C4-2B (cell line): ENCODE measurements around the gene GNG4.
A peak's percentile ranks its signal among the peaks of the same experiment; 100 is the strongest.
"Not testable (repeated sequence)": the region's sequence is repeated elsewhere in the genome, so short reads cannot be mapped to it uniquely, and the experiment has no call there.

Experiments
- H3K27ac ChIP-seq: fragments of 450-650 bp; 2 replicates; pipeline ENCODE4 v1.5.1; 2017
- ZFX ChIP-seq: fragments of 450-650 bp; IDR thresholded peaks from 2 replicates; pipeline ENCODE4 v1.6.1; 2017
- TF ChIP-seq, protein P1 (sequence below): fragments of 450-650 bp; conservative IDR thresholded peaks from 2 replicates; pipeline ENCODE4 v1.5.1; 2017; ENCODE audit warnings: mild to moderate bottlenecking

The GNG4 gene

DNA sequence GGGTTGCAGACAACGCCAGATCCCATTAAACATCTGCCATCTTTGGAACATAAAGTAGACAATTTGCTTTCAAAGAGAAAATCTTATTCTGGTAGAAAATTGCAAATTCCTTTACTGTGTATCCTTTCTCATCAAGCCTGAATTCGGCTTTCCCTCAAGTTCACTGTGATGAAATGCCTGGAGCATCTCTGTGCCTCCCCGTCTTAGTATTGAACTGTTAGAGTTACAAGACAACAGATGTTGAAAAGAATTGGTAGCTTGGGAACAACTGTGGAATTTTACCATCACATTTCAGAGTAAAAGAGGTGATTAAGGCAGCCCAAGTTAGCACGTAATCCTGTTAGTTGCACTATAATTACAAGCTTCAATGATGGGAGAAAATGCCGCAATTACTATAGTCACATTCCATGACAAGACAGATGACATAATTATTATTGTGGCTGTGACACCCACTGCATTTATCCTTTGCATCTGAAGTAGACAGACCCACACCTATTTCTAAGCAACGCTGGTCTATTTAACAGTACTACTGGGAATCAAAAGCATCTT, 90.9 kb downstream of the GNG4 start:
- TF ChIP-seq, protein P1, sequence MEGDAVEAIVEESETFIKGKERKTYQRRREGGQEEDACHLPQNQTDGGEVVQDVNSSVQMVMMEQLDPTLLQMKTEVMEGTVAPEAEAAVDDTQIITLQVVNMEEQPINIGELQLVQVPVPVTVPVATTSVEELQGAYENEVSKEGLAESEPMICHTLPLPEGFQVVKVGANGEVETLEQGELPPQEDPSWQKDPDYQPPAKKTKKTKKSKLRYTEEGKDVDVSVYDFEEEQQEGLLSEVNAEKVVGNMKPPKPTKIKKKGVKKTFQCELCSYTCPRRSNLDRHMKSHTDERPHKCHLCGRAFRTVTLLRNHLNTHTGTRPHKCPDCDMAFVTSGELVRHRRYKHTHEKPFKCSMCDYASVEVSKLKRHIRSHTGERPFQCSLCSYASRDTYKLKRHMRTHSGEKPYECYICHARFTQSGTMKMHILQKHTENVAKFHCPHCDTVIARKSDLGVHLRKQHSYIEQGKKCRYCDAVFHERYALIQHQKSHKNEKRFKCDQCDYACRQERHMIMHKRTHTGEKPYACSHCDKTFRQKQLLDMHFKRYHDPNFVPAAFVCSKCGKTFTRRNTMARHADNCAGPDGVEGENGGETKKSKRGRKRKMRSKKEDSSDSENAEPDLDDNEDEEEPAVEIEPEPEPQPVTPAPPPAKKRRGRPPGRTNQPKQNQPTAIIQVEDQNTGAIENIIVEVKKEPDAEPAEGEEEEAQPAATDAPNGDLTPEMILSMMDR, result no peak
- TF ChIP-seq ZFX, result no peak
- no peak overlapping the region for H3K27ac ChIP-seq

DNA sequence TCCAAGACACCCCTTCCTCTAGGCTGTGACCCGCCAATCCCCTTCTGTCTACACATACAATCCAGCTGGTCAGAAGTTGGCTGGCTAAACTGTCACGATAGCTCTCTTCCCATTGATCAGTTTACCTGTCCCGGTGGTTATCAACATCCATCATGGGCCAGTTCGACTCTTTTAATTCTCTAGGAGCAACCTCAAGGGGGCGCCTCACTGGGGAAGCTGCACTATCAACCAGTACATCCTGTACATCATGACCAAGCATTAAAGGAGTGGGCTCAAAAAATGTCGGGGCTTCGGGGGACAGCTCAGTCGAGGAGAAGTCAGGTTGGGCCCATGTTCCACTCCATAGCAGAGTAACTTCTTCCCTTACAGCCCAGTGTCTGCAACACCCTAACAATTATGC, 92.1 kb downstream of the GNG4 start:
- TF ChIP-seq, protein P1, result peak; percentile 40
- TF ChIP-seq ZFX, result no peak
- no peak overlapping the region for H3K27ac ChIP-seq

DNA sequence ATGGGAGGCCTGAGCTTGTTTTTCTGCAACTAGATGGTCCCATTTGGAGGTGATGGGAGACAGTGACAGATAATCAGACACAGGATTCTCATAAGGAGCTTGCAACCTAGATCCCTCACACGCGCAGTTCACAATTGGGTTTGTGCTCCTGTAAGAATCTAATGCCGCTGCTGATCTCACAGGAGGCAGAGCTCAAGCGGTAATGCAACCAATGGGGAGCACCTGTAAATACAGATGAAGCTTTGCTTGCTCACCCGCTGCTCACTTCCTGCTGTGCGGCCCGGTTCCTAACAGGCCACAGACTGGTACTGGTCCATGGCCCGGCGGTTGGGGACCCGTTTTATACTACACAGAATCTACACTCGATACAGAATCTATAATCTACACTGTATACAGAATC, 92.8 kb downstream of the GNG4 start:
- no peak for TF ChIP-seq ZFX
- TF ChIP-seq, protein P1, result no peak
- no peak overlapping the region for H3K27ac ChIP-seq

DNA sequence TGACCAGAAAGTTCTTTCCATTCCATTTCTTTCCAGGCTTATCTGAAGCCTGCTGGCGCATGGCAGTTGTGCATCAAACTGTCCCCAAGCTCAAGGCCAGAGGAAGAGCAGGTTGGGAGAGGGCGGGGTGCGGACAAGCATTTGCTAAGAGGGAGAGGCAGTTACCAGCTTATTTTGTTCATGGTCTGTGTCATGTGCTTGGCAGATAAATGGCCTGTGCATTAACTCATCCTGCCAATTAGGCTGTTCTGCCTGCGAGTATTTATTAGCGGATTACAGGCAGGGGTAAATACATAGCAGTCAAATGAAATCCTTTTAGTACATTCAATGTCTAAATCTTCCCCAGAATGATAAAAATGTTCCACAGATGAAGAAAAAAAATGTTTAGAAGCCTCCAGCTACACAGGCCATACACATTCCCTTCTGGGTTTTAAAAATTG, 96.5 kb downstream of the GNG4 start:
- no peak overlapping the region for H3K27ac ChIP-seq
- TF ChIP-seq, protein P1, result no peak
- no peak for TF ChIP-seq ZFX

DNA sequence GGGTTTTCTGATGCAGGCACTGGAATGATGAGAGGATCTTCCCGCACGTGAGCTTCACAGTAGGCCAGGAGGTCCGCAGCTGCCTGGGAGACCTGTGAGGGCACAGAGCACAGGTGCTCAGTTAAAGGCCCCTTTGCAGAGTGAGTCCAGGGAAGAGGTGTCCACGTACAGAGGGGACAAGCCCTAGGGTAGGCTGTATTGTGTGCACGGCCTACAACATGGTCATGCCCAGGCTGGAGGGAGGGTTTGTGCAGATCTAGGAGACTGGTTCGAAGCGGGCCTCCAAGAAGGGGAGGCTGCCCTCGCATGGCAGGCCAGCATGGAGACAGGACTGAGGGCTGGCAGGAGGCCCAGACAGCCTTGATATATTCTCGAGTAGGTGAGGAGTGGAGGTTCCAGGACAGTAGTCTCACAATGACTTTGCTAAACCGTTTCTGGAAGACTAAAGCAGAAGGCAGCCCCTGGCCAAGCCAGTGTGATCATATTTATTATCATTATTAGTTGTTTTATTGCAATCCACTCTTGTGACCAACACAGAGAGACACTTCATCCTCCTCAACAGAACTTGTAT, 97.4 kb downstream of the GNG4 start:
- no peak for TF ChIP-seq ZFX
- TF ChIP-seq, protein P1, result no peak
- no peak overlapping the region for H3K27ac ChIP-seq

DNA sequence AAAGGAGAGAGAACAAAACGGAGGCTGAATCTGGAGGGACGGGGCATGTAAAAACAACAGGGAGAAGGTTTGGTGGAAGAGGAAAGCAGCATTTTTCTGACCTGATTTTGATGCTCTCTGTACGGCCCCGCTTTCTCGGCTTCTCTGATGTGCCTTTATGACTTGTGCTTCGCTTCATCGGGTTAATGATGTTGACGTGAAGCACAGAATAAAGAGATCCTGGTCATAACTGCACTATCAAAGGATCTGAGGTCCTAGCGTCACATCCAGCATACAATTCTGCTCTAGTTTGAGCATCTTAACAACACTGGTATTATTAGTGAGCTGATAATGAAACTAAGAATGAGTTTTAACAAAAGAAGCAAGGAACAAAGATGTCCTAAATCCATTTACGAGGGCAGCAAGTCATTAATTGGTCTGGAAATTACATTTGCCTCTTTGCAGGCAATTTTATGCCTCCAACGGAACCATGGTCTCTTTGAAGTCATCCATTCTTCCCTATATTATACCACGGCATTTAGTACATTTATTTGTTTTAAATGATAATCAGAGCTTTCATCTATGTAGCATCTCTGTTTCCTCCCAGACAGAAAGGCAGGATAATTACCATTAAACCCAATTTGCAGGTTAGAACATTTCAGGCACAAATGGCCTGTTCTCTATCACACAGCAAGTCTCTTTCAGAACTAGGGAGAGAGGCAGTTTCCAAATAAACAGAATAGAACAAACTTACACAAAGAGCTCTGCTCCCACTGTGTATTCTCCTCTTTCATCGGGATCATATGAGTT, 100.0 kb downstream of the GNG4 start:
- TF ChIP-seq, protein P1, result no peak
- TF ChIP-seq ZFX, result no peak
- no peak overlapping the region for H3K27ac ChIP-seq

DNA sequence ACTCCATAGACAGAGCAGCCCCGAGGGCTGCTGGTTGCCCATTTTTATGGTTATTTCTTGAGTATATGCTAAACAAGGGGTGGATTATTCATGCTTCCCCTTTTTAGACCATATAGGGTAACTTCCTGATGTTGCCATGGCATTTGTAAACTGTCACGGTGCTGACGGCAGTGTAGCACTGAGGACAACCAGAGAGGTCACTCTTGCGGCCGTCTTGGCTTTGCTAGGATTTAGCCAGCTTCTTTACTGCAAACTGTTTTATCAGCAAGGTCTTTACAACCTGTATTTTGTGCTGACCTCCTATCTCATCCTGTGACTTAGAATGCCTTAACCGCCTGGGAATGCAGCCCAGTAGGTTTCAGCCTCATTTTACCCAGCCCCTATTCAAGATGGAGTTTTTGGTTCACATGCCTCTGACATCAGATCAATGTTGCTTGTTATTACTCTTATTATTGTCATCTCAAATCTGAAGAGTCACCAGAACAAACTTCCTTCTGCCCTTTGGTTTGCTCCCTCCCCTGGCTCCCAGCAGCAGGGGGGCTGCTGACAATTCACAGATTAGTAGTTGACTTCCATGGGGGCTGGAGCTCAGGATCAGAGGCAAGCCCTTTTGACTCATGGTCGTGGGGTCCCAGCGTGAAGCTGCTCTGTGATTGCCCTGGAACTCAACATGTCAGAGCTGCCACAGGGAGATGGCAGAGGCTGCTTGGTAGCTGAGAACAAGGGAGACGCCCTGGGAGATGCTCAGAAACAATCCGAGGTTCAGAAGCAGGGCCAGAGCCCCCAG, 103.0 kb downstream of the GNG4 start:
- not testable (repeated sequence) for H3K27ac ChIP-seq
